Lower lobe of right lung (tissue), 2 donors: ENCODE data around the gene ISOC2. TPM values are rescaled to one million over a fixed set of nuclear protein-coding genes. Genes with fewer than 3 reads are reported as not detected.
A peak's percentile ranks its signal among the peaks of the same experiment; 100 is the strongest.

ENCODE experiments used
- ATAC-seq, 2 donors: fragments of 200-7000 bp; cut with Tn5 transposase; one replicate each; pipeline ENCODE4 v1.9.1; 2020 to 2022; ENCODE audit warnings: mild to moderate bottlenecking in 2 of 2, moderate library complexity in 2 of 2
- DNase-seq: peaks from one replicate; pipeline ENCODE4 v3.0.0-alpha.2; 2020
- H3K27ac ChIP-seq: fragments of 200-600 bp; one replicate; pipeline ENCODE4 v1.8.0; 2022
- H3K27me3 ChIP-seq: fragments of 200-600 bp; one replicate; pipeline ENCODE4 v1.8.0; 2022; ENCODE audit warnings: low read depth
- H3K36me3 ChIP-seq: fragments of 200-600 bp; one replicate; pipeline ENCODE4 v1.8.0; 2022; ENCODE audit warnings: mild to moderate bottlenecking
- H3K4me1 ChIP-seq: fragments of 200-600 bp; one replicate; pipeline ENCODE4 v1.8.0; 2022
- H3K4me3 ChIP-seq: fragments of 200-600 bp; one replicate; pipeline ENCODE4 v1.8.0; 2022; ENCODE audit warnings: mild to moderate bottlenecking
- H3K9me3 ChIP-seq: fragments of 200-600 bp; one replicate; pipeline ENCODE4 v1.8.0; 2022
- intact Hi-C: fragments of 100-400 bp; cut with DNase I; formaldehyde crosslinking; loops from one replicate; pipeline ENCODE4 v1.11.0; 2022
- total RNA-seq: library from RNA; stranded (reverse); fragmentation: NEBNext Ultra II Directional; extraction: Animal tissue kit (Norgen Biotek cat#: 25700); gene quantifications from one replicate; pipeline ENCODE4 v1.2.1, GENCODE V29; 2021
- TF ChIP-seq, protein P1 (sequence below): fragments of 200-600 bp; IDR thresholded peaks from one replicate; pipeline ENCODE4 v1.8.0; 2022; ENCODE audit warnings: antibody characterized with exemption, mild to moderate bottlenecking
- donor health status: DM: no; HTN: yes; CAD: no; lungs with severe emphysema.

ISOC2 gene
- total RNA-seq, 1 donor from 2014 or later, result 28.6 TPM

DNA sequence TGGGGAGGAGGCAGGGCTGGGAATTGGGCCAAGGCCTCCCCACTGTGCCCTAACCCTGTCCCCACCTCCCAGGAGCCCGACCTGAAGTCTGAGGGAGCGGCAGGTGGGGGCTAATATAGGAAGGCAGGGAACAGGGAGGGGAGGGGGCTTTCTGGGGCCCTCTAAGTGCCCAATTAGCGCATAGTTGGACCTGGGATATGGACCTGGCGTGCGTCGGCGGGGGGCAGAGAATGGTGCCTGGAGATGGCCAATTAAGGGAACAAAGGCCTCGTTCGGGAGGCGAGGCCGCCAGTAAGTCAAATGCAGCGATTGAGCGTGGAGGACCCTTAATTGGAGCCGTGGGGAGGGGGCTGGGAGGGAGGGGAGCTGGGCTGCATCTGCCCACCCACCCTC is 3.2 kb upstream of the ISOC2 start, which contains the start of gene C19orf85:
Gene C19orf85, minus strand, starts transcription at position 90 of the 393 bp plus-strand sequence. CDS start 197 bp downstream, outside the sequence.
- no peak for ATAC-seq
- H3K36me3 ChIP-seq, result no peaks in the 10 kb centered on the region
- TF ChIP-seq, protein P1, sequence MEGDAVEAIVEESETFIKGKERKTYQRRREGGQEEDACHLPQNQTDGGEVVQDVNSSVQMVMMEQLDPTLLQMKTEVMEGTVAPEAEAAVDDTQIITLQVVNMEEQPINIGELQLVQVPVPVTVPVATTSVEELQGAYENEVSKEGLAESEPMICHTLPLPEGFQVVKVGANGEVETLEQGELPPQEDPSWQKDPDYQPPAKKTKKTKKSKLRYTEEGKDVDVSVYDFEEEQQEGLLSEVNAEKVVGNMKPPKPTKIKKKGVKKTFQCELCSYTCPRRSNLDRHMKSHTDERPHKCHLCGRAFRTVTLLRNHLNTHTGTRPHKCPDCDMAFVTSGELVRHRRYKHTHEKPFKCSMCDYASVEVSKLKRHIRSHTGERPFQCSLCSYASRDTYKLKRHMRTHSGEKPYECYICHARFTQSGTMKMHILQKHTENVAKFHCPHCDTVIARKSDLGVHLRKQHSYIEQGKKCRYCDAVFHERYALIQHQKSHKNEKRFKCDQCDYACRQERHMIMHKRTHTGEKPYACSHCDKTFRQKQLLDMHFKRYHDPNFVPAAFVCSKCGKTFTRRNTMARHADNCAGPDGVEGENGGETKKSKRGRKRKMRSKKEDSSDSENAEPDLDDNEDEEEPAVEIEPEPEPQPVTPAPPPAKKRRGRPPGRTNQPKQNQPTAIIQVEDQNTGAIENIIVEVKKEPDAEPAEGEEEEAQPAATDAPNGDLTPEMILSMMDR, result no peak
- DNase-seq, result no peak
- no peaks in the 10 kb centered on the region for H3K9me3 ChIP-seq
- H3K4me3 ChIP-seq, result no peak within 1 kb of the TSS
- intact Hi-C loops, result no loop called here
- no peak within 1 kb of the TSS for H3K27ac ChIP-seq
- H3K27me3 ChIP-seq, result no peaks in the 10 kb centered on the region
- H3K4me1 ChIP-seq, result peaks cover 19% of the 10 kb centered on the region

- ATAC-seq (no peak), DNase-seq (no peak)
- Histone ChIP-seq H3K27ac (no peak overlapping the region), H3K9me3 (no peaks in the 10 kb centered on the region), H3K4me1 (peaks cover 21% of the 10 kb centered on the region), H3K4me3 (no peak overlapping the region), H3K27me3 (no peaks in the 10 kb centered on the region), H3K36me3 (no peaks in the 10 kb centered on the region)
- intact Hi-C loops, result no loop called here
- TF ChIP-seq, protein P1, result no peak
Measured at GRCh38 chr19:55464039-55464661, 2.7 kb upstream of the ISOC2 start.

GRCh38 chr19:55463583-55464031 is 2.2 kb upstream of the ISOC2 start:
- no peaks in the 10 kb centered on the region for H3K9me3 ChIP-seq
- no peaks in the 10 kb centered on the region for H3K27me3 ChIP-seq
- H3K27ac ChIP-seq, result no peak overlapping the region
- ATAC-seq, result no peak
- intact Hi-C loops, result no loop called here
- DNase-seq, result no peak
- H3K36me3 ChIP-seq, result no peaks in the 10 kb centered on the region
- TF ChIP-seq, protein P1, result no peak
- H3K4me3 ChIP-seq, result no peak overlapping the region
- H3K4me1 ChIP-seq, result peaks cover 21% of the 10 kb centered on the region

GRCh38 chr19:55462722-55463121 is 1.3 kb upstream of the ISOC2 start:
- no peak overlapping the region for H3K27ac ChIP-seq
- intact Hi-C loops, result no loop called here
- H3K4me3 ChIP-seq, result no peak overlapping the region
- H3K36me3 ChIP-seq, result no peaks in the 10 kb centered on the region
- no peak for DNase-seq
- H3K27me3 ChIP-seq, result no peaks in the 10 kb centered on the region
- ATAC-seq, result no peak
- TF ChIP-seq, protein P1, result no peak
- peaks cover 21% of the 10 kb centered on the region for H3K4me1 ChIP-seq
- H3K9me3 ChIP-seq, result no peaks in the 10 kb centered on the region

GRCh38 chr19:55461974-55462626 is 658 bp upstream of the ISOC2 start:
- no peaks in the 10 kb centered on the region for H3K36me3 ChIP-seq
- peak overlapping the region; percentile 76 for H3K4me3 ChIP-seq
- H3K9me3 ChIP-seq, result no peaks in the 10 kb centered on the region
- H3K27ac ChIP-seq, result peak overlapping the region; percentile 83
- intact Hi-C loops, result no loop called here
- ATAC-seq, result no peak
- H3K4me1 ChIP-seq, result peaks cover 21% of the 10 kb centered on the region
- no peak for DNase-seq
- TF ChIP-seq, protein P1, result no peak
- no peaks in the 10 kb centered on the region for H3K27me3 ChIP-seq
